NT2/D1 (cell line): ENCODE results near the gene MUC7.
"Not testable (repeated sequence)": the region's sequence is repeated elsewhere in the genome, so short reads cannot be mapped to it uniquely, and the experiment has no call there.

ENCODE experiments used
- DNase-seq: peaks from one replicate; pipeline ENCODE4 v3.0.0-alpha.2; 2011; ENCODE audit warnings: low read depth, low spot score
- H3K27me3 ChIP-seq: 2 replicates; pipeline ENCODE4 v1.6.0; 2011; ENCODE audit warnings: mild to moderate bottlenecking; ENCODE audit not compliant: insufficient read length, insufficient read depth
- H3K36me3 ChIP-seq: 2 replicates; pipeline ENCODE4 v1.6.1; 2011; ENCODE audit warnings: mild to moderate bottlenecking, low read length, mixed read lengths; ENCODE audit not compliant: insufficient read depth, insufficient read length
- H3K4me1 ChIP-seq: 2 replicates; pipeline ENCODE4 v1.5.1; 2011; ENCODE audit not compliant: insufficient read depth, insufficient read length
- H3K4me3 ChIP-seq: 2 replicates; pipeline ENCODE4 v1.5.1; 2011; ENCODE audit warnings: low read depth; ENCODE audit not compliant: insufficient read length
- H3K9ac ChIP-seq: 2 replicates; pipeline ENCODE4 v1.6.0; 2011; ENCODE audit warnings: low read depth; ENCODE audit not compliant: insufficient read length
- H3K9me3 ChIP-seq: 2 replicates; pipeline ENCODE4 v1.5.1; 2011; ENCODE audit warnings: mild to moderate bottlenecking, low read length; ENCODE audit not compliant: insufficient read depth
- SUZ12 ChIP-seq: IDR thresholded peaks from 2 replicates; pipeline ENCODE4 v1.6.1; 2011; ENCODE audit not compliant: insufficient read length, insufficient read depth; ENCODE audit errors: extremely low read depth
- YY1 ChIP-seq: IDR thresholded peaks from 2 replicates; pipeline ENCODE4 v1.6.1; 2011; ENCODE audit not compliant: insufficient read length, insufficient read depth
- ZNF274 ChIP-seq: IDR thresholded peaks from 2 replicates; pipeline ENCODE4 v1.6.1; 2011; ENCODE audit warnings: mild to moderate bottlenecking, low read depth, low read length

Gene MUC7

GRCh38 chr4:70463335-70463734 is 8.7 kb upstream of the MUC7 start:
- H3K36me3 ChIP-seq: no peaks in the 10 kb centered on the region
- TF ChIP-seq SUZ12: no peak
- no peak for TF ChIP-seq YY1
- no peak for DNase-seq
- H3K4me3 ChIP-seq: no peak overlapping the region
- no peaks in the 10 kb centered on the region for H3K9me3 ChIP-seq
- H3K9ac ChIP-seq: no peak overlapping the region
- H3K4me1 ChIP-seq: no peaks in the 10 kb centered on the region
- no peaks in the 10 kb centered on the region for H3K27me3 ChIP-seq

- Histone ChIP-seq H3K36me3 (no peaks in the 10 kb centered on the region), H3K4me1 (no peaks in the 10 kb centered on the region), H3K27me3 (no peaks in the 10 kb centered on the region), H3K9me3 (no peaks in the 10 kb centered on the region), H3K4me3 (no peak overlapping the region), H3K9ac (no peak overlapping the region)
- TF ChIP-seq SUZ12: no peak
- TF ChIP-seq YY1: no peak
- DNase-seq: no peak
These were observed 1.7 kb downstream of the MUC7 start for GRCh38 chr4:70473679-70474078.

GRCh38 chr4:70488748-70489147 is 16.8 kb downstream of the MUC7 start:
- DNase-seq: no peak
- H3K9me3 ChIP-seq: no peaks in the 10 kb centered on the region
- no peaks in the 10 kb centered on the region for H3K4me1 ChIP-seq
- no peak overlapping the region for H3K9ac ChIP-seq
- TF ChIP-seq SUZ12: no peak
- no peak for TF ChIP-seq YY1
- no peak for TF ChIP-seq ZNF274
- no peak overlapping the region for H3K4me3 ChIP-seq
- H3K36me3 ChIP-seq: no peaks in the 10 kb centered on the region
- no peaks in the 10 kb centered on the region for H3K27me3 ChIP-seq

- no peak for DNase-seq
- H3K4me3 ChIP-seq: no peak overlapping the region
These were observed 24.2 kb downstream of the MUC7 start for GRCh38 chr4:70496231-70496630.

GRCh38 chr4:70501838-70502237 is 29.8 kb downstream of the MUC7 start:
- not testable (repeated sequence) for H3K4me3 ChIP-seq, H3K4me1 ChIP-seq, H3K9me3 ChIP-seq, H3K9ac ChIP-seq, H3K36me3 ChIP-seq, DNase-seq, H3K27me3 ChIP-seq

More at GRCh38 chr4:70496231-70496630, 24.2 kb downstream of the MUC7 start:
- no peaks in the 10 kb centered on the region for H3K36me3 ChIP-seq
- no peak for TF ChIP-seq YY1
- H3K9ac ChIP-seq: no peak overlapping the region
- no peaks in the 10 kb centered on the region for H3K9me3 ChIP-seq
- H3K27me3 ChIP-seq: no peaks in the 10 kb centered on the region
- H3K4me1 ChIP-seq: no peaks in the 10 kb centered on the region

GRCh38 chr4:70504733-70505132 is 32.7 kb downstream of the MUC7 start:
- no peaks in the 10 kb centered on the region for H3K36me3 ChIP-seq
- no peaks in the 10 kb centered on the region for H3K27me3 ChIP-seq
- TF ChIP-seq SUZ12 (no peak), YY1 (no peak), ZNF274 (no peak)
- H3K4me1 ChIP-seq: no peaks in the 10 kb centered on the region
- no peak overlapping the region for H3K9ac ChIP-seq
- H3K4me3 ChIP-seq: no peak overlapping the region
- no peak for DNase-seq
- no peaks in the 10 kb centered on the region for H3K9me3 ChIP-seq

GRCh38 chr4:70505151-70505748 is 33.3 kb downstream of the MUC7 start:
- Histone ChIP-seq H3K9ac (no peak overlapping the region), H3K9me3 (no peaks in the 10 kb centered on the region), H3K27me3 (no peaks in the 10 kb centered on the region), H3K4me1 (no peaks in the 10 kb centered on the region), H3K36me3 (no peaks in the 10 kb centered on the region), H3K4me3 (no peak overlapping the region)
- peak; percentile 28 for DNase-seq
- TF ChIP-seq ZNF274 (no peak), YY1 (no peak), SUZ12 (no peak)

GRCh38 chr4:70508801-70509200 is 36.8 kb downstream of the MUC7 start:
- no peaks in the 10 kb centered on the region for H3K4me1 ChIP-seq
- no peak for DNase-seq

More at GRCh38 chr4:70508801-70509200, 36.8 kb downstream of the MUC7 start:
- no peaks in the 10 kb centered on the region for H3K9me3 ChIP-seq
- no peaks in the 10 kb centered on the region for H3K27me3 ChIP-seq
- no peak for TF ChIP-seq ZNF274
- no peak for TF ChIP-seq YY1
- TF ChIP-seq SUZ12: no peak
- H3K36me3 ChIP-seq: no peaks in the 10 kb centered on the region
- no peak overlapping the region for H3K9ac ChIP-seq
- no peak overlapping the region for H3K4me3 ChIP-seq
